H1 (cell line): Measurements from ENCODE around the gene COA1. TPM values are rescaled to one million over a fixed set of nuclear protein-coding genes. Genes with fewer than 3 reads are reported as not detected.

ENCODE experiments used
- CTCF ChIA-PET: fragments of 300-600 bp; sonication (Branson Sonifier 250); formaldehyde crosslinking; loops from one replicate; lab custom pipeline; 2021; ENCODE audit not compliant: partially characterized antibody; lab: Charles Lee
- POLR2A ChIA-PET: fragments of 300-600 bp; sonication (Branson Sonifier 250); formaldehyde crosslinking; loops from one replicate; lab custom pipeline; 2021; ENCODE audit warnings: inconsistent platforms; ENCODE audit not compliant: partially characterized antibody; lab: Charles Lee
- DNase-seq, 2 experiments: peaks; one replicate each; pipeline versions ENCODE4 v3.0.0 to v3.0.0-alpha.2; 2010 to 2022; ENCODE audit warnings: low spot score in 2 of 2, low read depth in 1 of 2, mixed read lengths in 1 of 2
- FAIRE-seq: peaks from 2 replicates; lab custom pipeline; 2011; peaks lifted over from hg19 to GRCh38; lab: Jason Lieb, UNC
- H2AFZ ChIP-seq: 2 replicates; pipeline ENCODE4 v1.8.1; 2012; ENCODE audit warnings: low read length, inconsistent platforms
- H2AK5ac ChIP-seq: 2 replicates; pipeline ENCODE4 v1.6.1; 2013; ENCODE audit warnings: low read depth, low read length
- H2BK120ac ChIP-seq: replicated peaks from 2 replicates; pipeline ENCODE3; 2013; ENCODE audit warnings: low read depth, low read length, inconsistent platforms
- H2BK12ac ChIP-seq: 2 replicates; pipeline ENCODE4 v1.6.1; 2013; ENCODE audit warnings: low read depth, low read length
- H2BK15ac ChIP-seq: 2 replicates; pipeline ENCODE4 v1.6.1; 2013; ENCODE audit warnings: low read length
- H2BK20ac ChIP-seq: 2 replicates; pipeline ENCODE4 v1.6.1; 2013; ENCODE audit warnings: low read length
- H2BK5ac ChIP-seq: 2 replicates; pipeline ENCODE4 v1.6.1; 2013; ENCODE audit warnings: low read depth, low read length
- H3K14ac ChIP-seq: 2 replicates; pipeline ENCODE4 v1.6.1; 2013; ENCODE audit warnings: inconsistent platforms; ENCODE audit not compliant: insufficient read length
- H3K18ac ChIP-seq: 2 replicates; pipeline ENCODE4 v1.6.1; 2013; ENCODE audit warnings: low read length; ENCODE audit errors: extremely low read depth
- H3K23ac ChIP-seq: 2 replicates; pipeline ENCODE4 v1.6.1; 2013; ENCODE audit warnings: inconsistent platforms; ENCODE audit not compliant: insufficient read length
- H3K23me2 ChIP-seq: 2 replicates; pipeline ENCODE4 v1.6.1; 2013; ENCODE audit warnings: low read depth, low read length
- H3K27ac ChIP-seq: 2 replicates; pipeline ENCODE4 v1.6.1; 2011; ENCODE audit warnings: low read depth, low read length, inconsistent platforms
- H3K27me3 ChIP-seq, 4 experiments: replicated peaks in 1 of 4; 1 replicate in 1 of 4; 2 replicates in 3 of 4; pipeline versions ENCODE4 v1.6.1 to v1.8.1; 2011 to 2013; ENCODE audit warnings: low read length in 3 of 4, mild to moderate bottlenecking in 3 of 4, inconsistent platforms in 2 of 4, mixed read lengths in 2 of 4, moderate library complexity in 1 of 4; ENCODE audit not compliant: control insufficient read depth in 3 of 4, insufficient read depth in 3 of 4; ENCODE audit errors: extremely low read depth in 1 of 4
- H3K36me3 ChIP-seq, 4 experiments: 2 replicates each; pipeline versions ENCODE4 v1.6.1 to v1.8.1; 2011 to 2013; ENCODE audit warnings: mild to moderate bottlenecking in 4 of 4, low read length in 3 of 4, moderate library complexity in 2 of 4, control low read depth in 1 of 4, inconsistent platforms in 1 of 4; ENCODE audit not compliant: insufficient read depth in 4 of 4, control insufficient read depth in 2 of 4
- H3K4ac ChIP-seq: replicated peaks from 2 replicates; pipeline ENCODE3; 2013; ENCODE audit warnings: low read length, low read depth, mixed read lengths, inconsistent platforms; ENCODE audit not compliant: insufficient read length
- H3K4me1 ChIP-seq, 4 experiments: replicated peaks in 1 of 4; 1 replicate in 1 of 4; 2 replicates in 3 of 4; pipeline versions ENCODE4 v1.6.1 to v1.8.1; 2011 to 2013; ENCODE audit warnings: low read length in 3 of 4, inconsistent platforms in 2 of 4, mixed read lengths in 1 of 4; ENCODE audit not compliant: insufficient read depth in 4 of 4, control insufficient read depth in 3 of 4
- H3K4me2 ChIP-seq, 2 experiments: 2 replicates each; pipeline versions ENCODE4 v1.6.1 to v1.8.1; 2011 to 2013; ENCODE audit warnings: low read depth in 2 of 2, low read length in 2 of 2, control low read depth in 1 of 2, inconsistent platforms in 1 of 2, mild to moderate bottlenecking in 1 of 2; ENCODE audit not compliant: insufficient read depth in 1 of 2
- H3K4me3 ChIP-seq, 4 experiments: fragments of 200-600, 300-600 bp in 1 of 4; sonication (generic), shearing (Covaris generic), sonication (Bioruptor Twin) in 1 of 4; 2 replicates each; pipeline versions ENCODE4 v1.5.1 to v1.8.1; 2011 to 2016; ENCODE audit warnings: low read length in 4 of 4, low read depth in 3 of 4, control low read depth in 2 of 4, inconsistent platforms in 2 of 4, mild to moderate bottlenecking in 2 of 4, mixed read lengths in 1 of 4, moderate library complexity in 1 of 4; ENCODE audit not compliant: insufficient read depth in 2 of 4; ENCODE audit errors: extremely low read depth in 1 of 4
- H3K56ac ChIP-seq: replicated peaks from 2 replicates; pipeline ENCODE3; 2013; ENCODE audit warnings: low read depth, mild to moderate bottlenecking, mixed read lengths, low read length, inconsistent platforms; ENCODE audit not compliant: insufficient read length
- H3K79me1 ChIP-seq: 2 replicates; pipeline ENCODE4 v1.6.1; 2013; ENCODE audit warnings: low read depth, low read length, control low read depth
- H3K79me2 ChIP-seq, 2 experiments: 2 replicates each; pipeline versions ENCODE4 v1.6.1 to v1.8.1; 2012 to 2013; ENCODE audit warnings: low read length in 2 of 2, mild to moderate bottlenecking in 2 of 2, inconsistent platforms in 1 of 2; ENCODE audit not compliant: insufficient read depth in 2 of 2, control insufficient read depth in 1 of 2
- H3K9ac ChIP-seq, 4 experiments: replicated peaks in 1 of 4; 1 replicate in 1 of 4; 2 replicates in 3 of 4; pipeline versions ENCODE4 v1.6.1 to v1.8.1; 2011 to 2013; ENCODE audit warnings: low read depth in 3 of 4, low read length in 3 of 4, control low read depth in 2 of 4, mild to moderate bottlenecking in 2 of 4, moderate library complexity in 2 of 4, inconsistent platforms in 1 of 4; ENCODE audit errors: extremely low read depth in 1 of 4
- H3K9me3 ChIP-seq, 2 experiments: 2 replicates each; pipeline versions ENCODE4 v1.6.1 to v1.8.1; 2012 to 2013; ENCODE audit warnings: mild to moderate bottlenecking in 2 of 2, moderate library complexity in 2 of 2, control low read depth in 1 of 2, inconsistent platforms in 1 of 2, low read depth in 1 of 2, low read length in 1 of 2, mixed read lengths in 1 of 2; ENCODE audit not compliant: insufficient read depth in 2 of 2
- H4K20me1 ChIP-seq, 2 experiments: replicated peaks in 1 of 2; 2 replicates each; pipeline versions ENCODE3 to v1.8.1; 2011 to 2013; ENCODE audit warnings: inconsistent platforms in 2 of 2, low read length in 2 of 2, mild to moderate bottlenecking in 1 of 2; ENCODE audit not compliant: insufficient read depth in 2 of 2, control insufficient read depth in 1 of 2
- H4K5ac ChIP-seq: 2 replicates; pipeline ENCODE4 v1.6.1; 2013; ENCODE audit warnings: low read length, low read depth, mixed read lengths, inconsistent platforms; ENCODE audit not compliant: insufficient read length
- H4K8ac ChIP-seq: 2 replicates; pipeline ENCODE4 v1.8.0; 2013; ENCODE audit warnings: mild to moderate bottlenecking, moderate library complexity, low read length, inconsistent platforms; ENCODE audit not compliant: insufficient read depth; ENCODE audit errors: extremely low read depth
- H4K91ac ChIP-seq: replicated peaks from 2 replicates; pipeline ENCODE3; 2013; ENCODE audit warnings: low read length, mixed read lengths, inconsistent platforms; ENCODE audit not compliant: insufficient read length
- CBX5 ChIP-seq: fragments of 300-800, 300-1000 bp; sonication (generic); IDR thresholded peaks from 2 replicates; pipeline ENCODE4 v1.7.1; 2016; ENCODE audit warnings: antibody characterized with exemption, low read length, low read depth
- CTCF ChIP-seq, 3 experiments: IDR thresholded peaks; 1 replicate in 2 of 3; 2 replicates in 1 of 3; pipeline versions ENCODE4 v1.5.1 to v1.6.1; 2011; ENCODE audit warnings: low read length in 3 of 3, mild to moderate bottlenecking in 3 of 3, inconsistent platforms in 2 of 3, low read depth in 1 of 3, moderate library complexity in 1 of 3; ENCODE audit not compliant: insufficient read depth in 1 of 3; ENCODE audit errors: control extremely low read depth in 1 of 3
- EP300 ChIP-seq, 2 experiments: IDR thresholded peaks; 1 replicate in 1 of 2; 2 replicates in 1 of 2; pipeline ENCODE4 v1.6.1; 2011 to 2012; ENCODE audit warnings: low read depth in 2 of 2, low read length in 2 of 2, mild to moderate bottlenecking in 2 of 2, borderline replicate concordance in 1 of 2, inconsistent platforms in 1 of 2, moderate library complexity in 1 of 2
- EZH2 ChIP-seq: fragments of 200-600 bp; sonication (generic); IDR thresholded peaks from 2 replicates; pipeline ENCODE4 v1.7.1; 2012; ENCODE audit warnings: low read depth, mild to moderate bottlenecking, moderate library complexity, low read length, inconsistent platforms; ENCODE audit not compliant: severe bottlenecking
- POLR2AphosphoS5 ChIP-seq: IDR thresholded peaks from 2 replicates; pipeline ENCODE4 v1.6.1; 2011; ENCODE audit warnings: low read depth, low read length
- TAF7 ChIP-seq: optimal IDR thresholded peaks from 2 replicates; pipeline ENCODE3; 2011; ENCODE audit warnings: low read depth, mild to moderate bottlenecking, inconsistent platforms, low read length, moderate library complexity, borderline replicate concordance
- WGBS, 2 experiments: shearing (Covaris generic) in 1 of 2; methylation state at CpG; one replicate each; pipeline versions ENCODE4 v1.1.6 to v1.1.7; 2013 to 2015; ENCODE audit warnings: low lambda C conversion rate in 2 of 2, mixed read lengths in 2 of 2, inconsistent platforms in 1 of 2, low coverage in 1 of 2, missing lambda C conversion rate in 1 of 2; ENCODE audit not compliant: insufficient replicate concordance in 2 of 2, insufficient coverage in 1 of 2, insufficient read length in 1 of 2; ENCODE audit errors: extremely low coverage in 1 of 2, missing lambda C conversion rate in 1 of 2; 5-methylcytosine and 5-hydroxymethylcytosine counted together
- polyA plus RNA-seq, 7 experiments: library from polyadenylated mRNA; depleted of rRNA in 3 of 7; stranded (reverse) in 5 of 7; unstranded in 2 of 7; fragments of >200 nt in 5 of 7; fragments of 200-250 nt in 2 of 7; gene quantifications; 1 replicate in 5 of 7; 2 replicates in 1 of 7; 4 replicates in 1 of 7; pipeline versions ENCODE4 v1.2.1 to v1.2.3, GENCODE V29; 2011 to 2013; ENCODE audit warnings: missing spikeins in 2 of 7, mixed read lengths in 2 of 7
- total RNA-seq: library from RNA; stranded (reverse); fragmentation: NEBNext Ultra II Directional; extraction: Animal tissue kit (Norgen Biotek cat#: 25700); gene quantifications from 2 replicates; pipeline ENCODE4 v1.2.1, GENCODE V29; 2021
- TF ChIP-seq, protein P1 (sequence below): IDR thresholded peaks from 2 replicates; pipeline ENCODE4 v1.6.1; 2011; ENCODE audit warnings: low read depth, mild to moderate bottlenecking, low read length; ENCODE audit not compliant: insufficient read depth

Gene COA1
- total and polyA plus RNA-seq, 2 of the 8 experiments (the other 6 are each of a cell fraction or from before 2014, with no cell fraction given) = 98.6 to 143 TPM

DNA sequence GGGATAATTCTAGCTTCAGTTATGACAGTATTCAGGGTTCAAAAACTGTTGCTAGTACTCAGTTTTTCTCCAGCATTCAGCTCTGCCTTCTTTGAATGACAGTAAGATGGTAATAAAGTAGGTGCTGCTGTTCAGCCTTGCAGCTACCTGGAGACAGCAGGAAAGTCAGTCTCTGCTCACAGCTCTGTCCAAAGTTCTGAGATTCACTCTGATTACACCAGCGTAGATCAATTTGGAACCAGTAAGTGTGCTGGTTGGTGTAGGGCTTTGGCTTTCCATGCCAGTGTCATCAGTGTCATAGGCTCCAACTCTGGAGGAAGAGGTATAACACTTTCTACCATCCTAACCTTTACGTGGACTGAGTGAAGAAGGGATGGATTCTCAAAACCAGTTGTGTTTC is 120.2 kb downstream of the COA1 start:
- no peaks in the 10 kb centered on the region; a peak in 1 of 7 replicates for H3K4me1 ChIP-seq
- no peak overlapping the region for H4K91ac ChIP-seq
- no peak overlapping the region for H2AFZ ChIP-seq
- H3K4me3 ChIP-seq = no peak overlapping the region
- no peak overlapping the region for H3K4me2 ChIP-seq
- no peak overlapping the region for H2BK15ac ChIP-seq
- H2AK5ac ChIP-seq = no peak overlapping the region
- no peak for DNase-seq
- FAIRE-seq = no peak
- no peak overlapping the region for H2BK5ac ChIP-seq
- no peaks in the 10 kb centered on the region; a peak in 1 of 7 replicates for H3K27me3 ChIP-seq
- H3K56ac ChIP-seq = no peak overlapping the region
- 90% methylated on average over 2 of the region's 2 CpGs; no CpG with 5 or more reads in 1 of the 2 experiments for WGBS, 2 experiments
- H3K23ac ChIP-seq = no peak overlapping the region
- H3K9me3 ChIP-seq = no peaks in the 10 kb centered on the region
- no peak overlapping the region for H4K8ac ChIP-seq
- H3K14ac ChIP-seq = no peak overlapping the region
- ChIA-PET CTCF (interaction anchor here (1.9 kb wide), 1 partner anchor 26 kb away, joined by 8 read pairs; the partner anchor contains the start of gene STK17A), POLR2A (interaction anchor here (1.3 kb wide), 1 partner anchor 26 kb away, joined by 4 read pairs; the partner anchor contains the start of gene STK17A)
- TF ChIP-seq CBX5 = no peak
- no peak for TF ChIP-seq POLR2AphosphoS5
- TF ChIP-seq, protein P1, sequence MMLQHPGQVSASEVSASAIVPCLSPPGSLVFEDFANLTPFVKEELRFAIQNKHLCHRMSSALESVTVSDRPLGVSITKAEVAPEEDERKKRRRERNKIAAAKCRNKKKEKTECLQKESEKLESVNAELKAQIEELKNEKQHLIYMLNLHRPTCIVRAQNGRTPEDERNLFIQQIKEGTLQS = no peak
- TF ChIP-seq EP300 (IDR thresholded peaks at IDR 0.05; ENCODE audit: borderline replicate concordance in 1 of 2, low read depth in 2 of 2, low read length in 2 of 2) = no peak
- TF ChIP-seq EZH2 = no peak
- no peak for TF ChIP-seq CTCF (IDR thresholded peaks at IDR 0.05; ENCODE audit: control extremely low read depth in 1 of 3, insufficient read depth in 1 of 3, low read depth in 1 of 3, low read length in 3 of 3)
- no peak for TF ChIP-seq TAF7
- no peak overlapping the region for H2BK12ac ChIP-seq
- no peak overlapping the region for H3K9ac ChIP-seq
- no peak overlapping the region for H4K5ac ChIP-seq
- peaks cover 0 to 5% (median 2%) of the 10 kb centered on the region in 4 experiments; a peak in 2 of 8 replicates for H3K36me3 ChIP-seq
- no peak overlapping the region for H3K18ac ChIP-seq
- H4K20me1 ChIP-seq = peaks cover 2 to 3% of the 10 kb centered on the region in 2 experiments
- no peak overlapping the region for H2BK20ac ChIP-seq
- H3K79me2 ChIP-seq = no peaks in the 10 kb centered on the region
- no peaks in the 10 kb centered on the region for H3K79me1 ChIP-seq
- H3K23me2 ChIP-seq = no peaks in the 10 kb centered on the region
- H3K4ac ChIP-seq = no peak overlapping the region
- no peak overlapping the region for H2BK120ac ChIP-seq
- no peak overlapping the region for H3K27ac ChIP-seq
